Measurements from ENCODE around the gene MMEL1. TPM values are rescaled to one million over a fixed set of nuclear protein-coding genes. Genes with fewer than 3 reads are reported as not detected.
"Not testable (repeated sequence)": the region's sequence is repeated elsewhere in the genome, so short reads cannot be mapped to it uniquely, and the experiment has no call there.

Gene MMEL1
- polyA plus RNA-seq, 1 donor from 2014 or later = 5.8 TPM

- Mint-ChIP-seq H3K36me3 (no peaks in the 10 kb centered on the region), H3K4me1 (peaks cover 8 to 22% (median 22%) of the 10 kb centered on the region in 3 donors), H3K27ac (no peak overlapping the region), H3K9me3 (no peaks in the 10 kb centered on the region), H3K27me3 (no peaks in the 10 kb centered on the region), H3K4me3 (peak overlapping the region; percentile 32 to 91 (median 59))
Measured at GRCh38 chr1:2587860-2588571, 44.8 kb downstream of the MMEL1 start.

- peaks cover 12 to 24% (median 21%) of the 10 kb centered on the region in 3 donors for H3K4me1 Mint-ChIP-seq
- H3K27me3 Mint-ChIP-seq = no peaks in the 10 kb centered on the region
Measured at GRCh38 chr1:2587071-2587859, 45.6 kb downstream of the MMEL1 start.

GRCh38 chr1:2586154-2587070 lies 46.4 kb downstream of the MMEL1 start, which contains the start of gene PRXL2B:
TSS of gene PRXL2B (plus strand) at chr1:2586777. CDS start at chr1:2586886, 109 bp downstream.
- H3K4me3 Mint-ChIP-seq = peak within 1 kb of the TSS; percentile 91 to 97 (median 96)
- peak within 1 kb of the TSS; percentile 93 to 100 (median 98) for H3K27ac Mint-ChIP-seq
- H3K27me3 Mint-ChIP-seq = no peaks in the 10 kb centered on the region
- H3K36me3 Mint-ChIP-seq = peaks cover 8% of the 10 kb centered on the region
- peaks cover 18 to 31% (median 27%) of the 10 kb centered on the region in 3 donors for H3K4me1 Mint-ChIP-seq
- H3K9me3 Mint-ChIP-seq = peaks cover 0 to 2% (median 0%) of the 10 kb centered on the region in 3 donors

More at GRCh38 chr1:2587071-2587859, 45.6 kb downstream of the MMEL1 start:
- H3K9me3 Mint-ChIP-seq = no peaks in the 10 kb centered on the region
- H3K4me3 Mint-ChIP-seq = peak overlapping the region; percentile 83 to 95 (median 90)
- peaks cover 2% of the 10 kb centered on the region for H3K36me3 Mint-ChIP-seq
- H3K27ac Mint-ChIP-seq = peak overlapping the region in 1 of 3 donors; percentile 35

GRCh38 chr1:2585318-2586092 lies 47.3 kb downstream of the MMEL1 start:
- peaks cover 22 to 33% (median 32%) of the 10 kb centered on the region in 3 donors for H3K4me1 Mint-ChIP-seq
- no peaks in the 10 kb centered on the region for H3K27me3 Mint-ChIP-seq
- H3K36me3 Mint-ChIP-seq = peaks cover 9% of the 10 kb centered on the region
- peaks cover 0 to 3% (median 0%) of the 10 kb centered on the region in 3 donors for H3K9me3 Mint-ChIP-seq
- H3K27ac Mint-ChIP-seq = peak overlapping the region; percentile 93 to 100 (median 98)
- H3K4me3 Mint-ChIP-seq = peak overlapping the region; percentile 90 to 96 (median 93)

GRCh38 chr1:2584686-2585317 lies 48.0 kb downstream of the MMEL1 start:
- Mint-ChIP-seq H3K27ac (peak overlapping the region; percentile 93 to 100 (median 98)), H3K36me3 (peaks cover 9% of the 10 kb centered on the region), H3K4me3 (peak overlapping the region; percentile 37 to 96 (median 93)), H3K4me1 (peaks cover 26 to 36% (median 33%) of the 10 kb centered on the region in 3 donors), H3K9me3 (peaks cover 0 to 3% (median 0%) of the 10 kb centered on the region in 3 donors), H3K27me3 (no peaks in the 10 kb centered on the region)

GRCh38 chr1:2583871-2584351 lies 48.9 kb downstream of the MMEL1 start:
- Mint-ChIP-seq H3K27me3 (no peaks in the 10 kb centered on the region), H3K9me3 (peaks cover 0 to 3% (median 0%) of the 10 kb centered on the region in 3 donors), H3K4me3 (peak overlapping the region in 3 of 4 donors; percentile 91 to 96 (median 95)), H3K4me1 (peaks cover 32 to 43% (median 36%) of the 10 kb centered on the region in 3 donors), H3K27ac (peak overlapping the region; percentile 93 to 100 (median 98)), H3K36me3 (peaks cover 9% of the 10 kb centered on the region)

GRCh38 chr1:2583331-2583791 lies 49.5 kb downstream of the MMEL1 start:
- peaks cover 37 to 46% (median 41%) of the 10 kb centered on the region in 3 donors for H3K4me1 Mint-ChIP-seq
- peaks cover 9% of the 10 kb centered on the region for H3K36me3 Mint-ChIP-seq
- H3K27me3 Mint-ChIP-seq = no peaks in the 10 kb centered on the region
- H3K27ac Mint-ChIP-seq = peak overlapping the region; percentile 93 to 100 (median 98)
- H3K9me3 Mint-ChIP-seq = peaks cover 0 to 3% (median 0%) of the 10 kb centered on the region in 3 donors
- peak overlapping the region; percentile 16 to 95 (median 66) for H3K4me3 Mint-ChIP-seq

GRCh38 chr1:2582391-2582790 lies 50.4 kb downstream of the MMEL1 start:
- H3K9me3 Mint-ChIP-seq = peaks cover 0 to 3% (median 0%) of the 10 kb centered on the region in 3 donors
- peaks cover 39 to 46% (median 41%) of the 10 kb centered on the region in 3 donors for H3K4me1 Mint-ChIP-seq
- H3K36me3 Mint-ChIP-seq = peaks cover 9% of the 10 kb centered on the region
- H3K4me3 Mint-ChIP-seq = peak overlapping the region in 3 of 4 donors; percentile 38 to 89 (median 63)
- no peaks in the 10 kb centered on the region for H3K27me3 Mint-ChIP-seq
- peak overlapping the region; percentile 93 to 100 (median 93) for H3K27ac Mint-ChIP-seq

- H3K4me3 Mint-ChIP-seq = peak overlapping the region in 3 of 4 donors; percentile 61 to 79 (median 65)
- H3K36me3 Mint-ChIP-seq = peaks cover 11% of the 10 kb centered on the region
- H3K27me3 Mint-ChIP-seq = no peaks in the 10 kb centered on the region
- peak overlapping the region; percentile 82 to 100 (median 93) for H3K27ac Mint-ChIP-seq
- H3K4me1 Mint-ChIP-seq = peaks cover 48 to 54% (median 51%) of the 10 kb centered on the region in 3 donors
- H3K9me3 Mint-ChIP-seq = peaks cover 0 to 3% (median 0%) of the 10 kb centered on the region in 3 donors
Measured at GRCh38 chr1:2580691-2581090, 52.1 kb downstream of the MMEL1 start.

- Mint-ChIP-seq H3K27me3 (no peaks in the 10 kb centered on the region), H3K27ac (peak overlapping the region; percentile 98 to 99 (median 99)), H3K4me3 (peak overlapping the region; percentile 90 to 95 (median 94)), H3K9me3 (peaks cover 0 to 4% (median 2%) of the 10 kb centered on the region in 3 donors), H3K36me3 (peaks cover 11% of the 10 kb centered on the region), H3K4me1 (peaks cover 38 to 49% (median 46%) of the 10 kb centered on the region in 3 donors)
Measured at GRCh38 chr1:2578758-2579118, 54.1 kb downstream of the MMEL1 start.

GRCh38 chr1:2577565-2578075 lies 55.2 kb downstream of the MMEL1 start:
- peaks cover 4 to 12% (median 5%) of the 10 kb centered on the region in 3 donors for H3K9me3 Mint-ChIP-seq
- H3K27ac Mint-ChIP-seq = peak overlapping the region; percentile 98 to 99 (median 99)
- H3K27me3 Mint-ChIP-seq = not testable (repeated sequence)
- peak overlapping the region; percentile 90 to 95 (median 94) for H3K4me3 Mint-ChIP-seq
- peaks cover 11% of the 10 kb centered on the region for H3K36me3 Mint-ChIP-seq
- peaks cover 40 to 55% (median 50%) of the 10 kb centered on the region in 3 donors for H3K4me1 Mint-ChIP-seq

- peak overlapping the region; percentile 98 to 99 (median 99) for H3K27ac Mint-ChIP-seq
- H3K27me3 Mint-ChIP-seq = no peaks in the 10 kb centered on the region
- peak overlapping the region; percentile 90 to 95 (median 94) for H3K4me3 Mint-ChIP-seq
- H3K36me3 Mint-ChIP-seq = peaks cover 1% of the 10 kb centered on the region
- peaks cover 5 to 9% (median 6%) of the 10 kb centered on the region in 3 donors for H3K9me3 Mint-ChIP-seq
- H3K4me1 Mint-ChIP-seq = peaks cover 29 to 45% (median 41%) of the 10 kb centered on the region in 3 donors
Measured at GRCh38 chr1:2575801-2576663, 56.8 kb downstream of the MMEL1 start.

Data from IgD-negative memory B cell (primary cell).